GM12801 (cell line): Measurements from ENCODE around the gene CDH24.

Experiments
- TF ChIP-seq, protein P1 (sequence below): IDR thresholded peaks from one replicate; pipeline ENCODE4 v1.5.1; 2011; ENCODE audit warnings: control low read depth; ENCODE audit not compliant: insufficient read length; ENCODE audit errors: extremely low read depth

CDH24 gene, protein sequence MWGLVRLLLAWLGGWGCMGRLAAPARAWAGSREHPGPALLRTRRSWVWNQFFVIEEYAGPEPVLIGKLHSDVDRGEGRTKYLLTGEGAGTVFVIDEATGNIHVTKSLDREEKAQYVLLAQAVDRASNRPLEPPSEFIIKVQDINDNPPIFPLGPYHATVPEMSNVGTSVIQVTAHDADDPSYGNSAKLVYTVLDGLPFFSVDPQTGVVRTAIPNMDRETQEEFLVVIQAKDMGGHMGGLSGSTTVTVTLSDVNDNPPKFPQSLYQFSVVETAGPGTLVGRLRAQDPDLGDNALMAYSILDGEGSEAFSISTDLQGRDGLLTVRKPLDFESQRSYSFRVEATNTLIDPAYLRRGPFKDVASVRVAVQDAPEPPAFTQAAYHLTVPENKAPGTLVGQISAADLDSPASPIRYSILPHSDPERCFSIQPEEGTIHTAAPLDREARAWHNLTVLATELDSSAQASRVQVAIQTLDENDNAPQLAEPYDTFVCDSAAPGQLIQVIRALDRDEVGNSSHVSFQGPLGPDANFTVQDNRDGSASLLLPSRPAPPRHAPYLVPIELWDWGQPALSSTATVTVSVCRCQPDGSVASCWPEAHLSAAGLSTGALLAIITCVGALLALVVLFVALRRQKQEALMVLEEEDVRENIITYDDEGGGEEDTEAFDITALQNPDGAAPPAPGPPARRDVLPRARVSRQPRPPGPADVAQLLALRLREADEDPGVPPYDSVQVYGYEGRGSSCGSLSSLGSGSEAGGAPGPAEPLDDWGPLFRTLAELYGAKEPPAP

DNA sequence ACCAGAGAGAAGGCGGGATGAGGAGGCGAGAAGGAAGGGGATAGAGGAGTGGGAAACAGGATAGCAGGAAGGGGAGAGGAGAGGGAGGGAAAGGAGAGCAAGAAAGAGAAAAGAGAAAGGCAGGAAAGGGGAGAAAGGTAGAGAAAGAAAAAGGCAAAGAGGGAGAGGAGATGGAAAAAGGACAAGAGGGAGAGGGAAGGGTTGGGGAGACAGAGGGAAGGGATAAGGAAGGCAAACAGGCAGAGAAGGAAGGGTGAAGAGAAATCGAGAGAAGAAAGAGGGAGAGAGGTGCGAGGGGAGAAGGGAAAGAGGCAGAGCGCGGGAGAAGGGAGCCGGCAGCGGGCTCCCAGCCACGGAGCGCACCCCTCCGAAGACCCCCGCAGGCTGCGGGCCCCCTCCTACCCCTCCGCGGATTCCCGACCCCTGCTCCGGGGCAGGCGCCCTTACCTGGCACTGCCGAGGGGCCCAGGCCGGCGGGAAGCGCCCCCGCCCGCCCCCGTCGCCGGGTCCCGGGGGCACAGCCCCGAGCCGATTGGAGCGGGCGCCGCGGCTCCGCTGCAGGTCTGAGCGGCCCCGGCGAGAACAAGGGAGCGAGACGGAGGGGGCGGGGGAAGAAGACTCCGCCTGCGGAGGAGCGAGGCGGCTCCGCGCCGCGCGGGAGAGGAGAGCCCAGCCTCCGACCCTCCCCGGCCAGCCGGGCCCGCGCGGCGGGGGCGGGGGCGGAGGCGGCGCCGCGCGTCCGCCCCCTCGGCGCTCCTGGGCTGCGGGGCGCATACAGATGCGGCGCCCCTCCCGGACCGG, at the start of gene CDH24:
Gene CDH24, minus strand, starts transcription at position 565 of the 801 bp plus-strand sequence. CDS start 1,787 bp downstream, outside the sequence.
- TF ChIP-seq, protein P1, sequence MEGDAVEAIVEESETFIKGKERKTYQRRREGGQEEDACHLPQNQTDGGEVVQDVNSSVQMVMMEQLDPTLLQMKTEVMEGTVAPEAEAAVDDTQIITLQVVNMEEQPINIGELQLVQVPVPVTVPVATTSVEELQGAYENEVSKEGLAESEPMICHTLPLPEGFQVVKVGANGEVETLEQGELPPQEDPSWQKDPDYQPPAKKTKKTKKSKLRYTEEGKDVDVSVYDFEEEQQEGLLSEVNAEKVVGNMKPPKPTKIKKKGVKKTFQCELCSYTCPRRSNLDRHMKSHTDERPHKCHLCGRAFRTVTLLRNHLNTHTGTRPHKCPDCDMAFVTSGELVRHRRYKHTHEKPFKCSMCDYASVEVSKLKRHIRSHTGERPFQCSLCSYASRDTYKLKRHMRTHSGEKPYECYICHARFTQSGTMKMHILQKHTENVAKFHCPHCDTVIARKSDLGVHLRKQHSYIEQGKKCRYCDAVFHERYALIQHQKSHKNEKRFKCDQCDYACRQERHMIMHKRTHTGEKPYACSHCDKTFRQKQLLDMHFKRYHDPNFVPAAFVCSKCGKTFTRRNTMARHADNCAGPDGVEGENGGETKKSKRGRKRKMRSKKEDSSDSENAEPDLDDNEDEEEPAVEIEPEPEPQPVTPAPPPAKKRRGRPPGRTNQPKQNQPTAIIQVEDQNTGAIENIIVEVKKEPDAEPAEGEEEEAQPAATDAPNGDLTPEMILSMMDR: no peak

DNA sequence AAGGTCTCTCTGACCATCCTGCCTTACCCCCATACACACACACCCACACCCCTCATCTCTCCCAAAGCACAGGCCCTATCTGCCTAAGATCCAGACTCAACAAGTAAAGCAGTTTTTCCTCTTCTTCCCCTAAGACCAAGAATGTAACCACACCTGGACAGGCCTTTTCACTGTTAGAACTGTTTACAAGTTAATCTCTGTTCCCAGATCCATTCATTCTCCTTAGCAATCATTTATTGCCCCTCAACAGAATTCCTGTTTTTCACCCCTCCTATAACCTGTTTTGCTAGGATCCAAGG, 49.4 kb upstream of the CDH24 start:
- TF ChIP-seq, protein P1: no peak

DNA sequence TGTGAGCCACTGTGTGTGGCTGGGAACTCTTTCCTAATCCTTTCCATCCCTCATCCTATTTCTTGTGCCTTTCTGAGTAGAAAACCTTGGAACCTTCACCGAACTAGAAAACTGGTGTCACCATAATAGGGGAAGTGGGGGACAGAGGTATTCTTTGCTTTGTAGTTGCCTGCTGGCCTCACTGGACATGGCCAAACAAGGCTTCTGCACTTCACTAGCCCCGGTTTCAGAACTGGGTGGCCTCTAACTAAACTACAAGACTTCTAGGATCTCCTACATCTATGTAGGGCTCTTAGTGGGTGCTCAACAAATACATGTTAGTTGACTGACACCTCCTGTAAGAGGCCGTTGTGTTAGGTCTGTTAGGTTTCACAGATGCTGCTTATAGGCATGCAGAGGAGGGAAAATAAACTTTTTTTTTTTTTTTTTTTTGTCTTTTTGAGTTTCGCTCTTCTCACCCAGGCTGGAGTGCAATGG, 48.1 kb upstream of the CDH24 start:
- TF ChIP-seq, protein P1: no peak

DNA sequence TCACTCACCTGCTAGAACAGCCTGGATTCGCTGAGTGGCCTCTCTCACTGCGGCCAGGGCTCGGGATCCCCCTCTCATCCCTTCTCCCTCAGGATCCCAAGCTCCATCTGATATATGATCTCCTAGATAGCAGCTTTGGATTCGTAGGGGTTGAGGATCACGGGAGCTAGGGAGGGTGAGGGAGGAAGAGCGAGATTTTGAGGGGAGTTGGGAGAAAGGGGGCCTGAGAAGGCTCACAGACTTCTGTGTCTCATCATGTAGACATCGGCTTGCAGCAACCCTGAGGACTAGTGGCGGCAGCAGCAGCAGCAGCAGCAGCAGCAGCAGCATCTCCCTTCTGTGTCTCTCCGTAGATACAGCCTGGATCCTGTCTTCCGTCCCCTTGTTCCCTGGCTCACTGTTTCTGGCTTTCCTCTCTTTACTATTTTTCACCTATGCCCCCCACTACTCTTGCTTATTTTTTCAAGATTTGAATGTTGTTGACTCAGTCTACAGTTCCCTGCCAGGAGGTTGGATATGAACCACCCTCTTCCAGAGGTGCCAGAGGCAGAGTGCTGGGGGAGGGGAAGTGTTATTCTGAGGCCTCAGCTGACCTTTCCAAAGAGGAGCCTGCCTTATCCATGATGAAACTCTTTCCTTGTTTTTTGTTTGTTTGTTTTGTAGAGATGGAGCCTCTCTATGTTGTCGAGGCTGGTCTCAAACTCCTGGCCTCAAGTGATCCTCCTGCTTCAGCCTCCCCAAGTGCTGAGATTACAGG, 47.4 kb upstream of the CDH24 start, which contains the start of gene CIROP:
Gene CIROP, minus strand, starts transcription at position 399 of the 757 bp plus-strand sequence. Its CDS starts 69 bp downstream, at position 330.
- TF ChIP-seq, protein P1: no peak

DNA sequence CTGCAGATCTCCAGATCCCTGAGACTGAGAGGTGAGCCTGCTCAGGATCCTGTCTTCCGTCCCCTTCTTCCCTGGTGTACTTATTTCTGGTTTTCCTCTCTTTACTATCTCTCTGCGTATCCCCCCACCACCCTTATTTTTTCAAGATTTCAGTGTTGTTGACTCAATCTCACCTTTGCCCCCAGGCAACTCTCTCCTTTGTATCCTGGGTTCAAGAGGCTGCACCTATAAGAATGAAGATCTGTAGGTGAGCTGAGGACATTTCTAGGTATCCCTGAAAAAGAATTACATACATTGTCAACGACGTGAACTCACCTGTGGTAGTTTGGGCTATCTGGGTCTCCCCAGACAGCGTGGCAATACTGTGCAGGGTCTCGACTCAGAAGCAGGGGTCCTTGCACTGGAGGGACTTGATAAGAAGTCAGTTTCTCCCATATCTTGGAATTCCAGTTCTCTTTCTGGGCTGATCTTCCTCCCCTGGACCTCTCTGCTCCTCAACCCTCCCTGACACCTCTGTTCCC, 46.8 kb upstream of the CDH24 start:
- TF ChIP-seq, protein P1: no peak

DNA sequence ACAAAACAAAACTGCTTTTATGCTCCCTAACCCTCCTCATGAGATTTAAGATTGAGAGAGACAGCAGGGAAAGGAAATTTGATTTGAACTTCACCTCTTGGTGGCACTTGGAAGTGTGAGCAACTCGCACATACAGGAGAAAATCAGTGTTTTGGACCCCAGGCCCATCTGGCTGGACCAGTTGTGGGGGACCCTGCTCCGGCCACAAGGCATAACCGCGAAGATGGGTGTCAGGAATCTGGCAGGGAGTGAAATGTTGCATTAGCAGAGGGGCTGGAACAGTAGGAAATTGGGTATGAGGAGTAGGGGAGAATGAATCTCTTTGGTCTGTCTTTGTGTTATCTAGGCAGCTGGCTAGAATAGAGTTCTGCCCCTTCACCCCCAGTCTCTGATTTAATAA, 46.3 kb upstream of the CDH24 start:
- TF ChIP-seq, protein P1: no peak
